Astrocyte of the spinal cord (primary cell): ENCODE results near the gene DCTN2.

Source experiments
- DNase-seq: peaks from one replicate; pipeline ENCODE4 v3.0.0; 2011; ENCODE audit warnings: low read depth, low spot score
- H3K4me3 ChIP-seq: 2 replicates; pipeline ENCODE4 v1.5.1; 2011; ENCODE audit warnings: low read depth, mild to moderate bottlenecking, low read length, moderate library complexity
- in situ Hi-C: cut with HindIII; loops from 2 replicates; pipeline ENCODE4 v1.10.0; 2017; ENCODE audit warnings: low sequenced_read_pairs
- TF ChIP-seq, protein P1 (sequence below): IDR thresholded peaks from 2 replicates; pipeline ENCODE4 v1.5.1; 2012; ENCODE audit warnings: low read depth, mild to moderate bottlenecking, low read length, inconsistent platforms

DCTN2 gene

DNA sequence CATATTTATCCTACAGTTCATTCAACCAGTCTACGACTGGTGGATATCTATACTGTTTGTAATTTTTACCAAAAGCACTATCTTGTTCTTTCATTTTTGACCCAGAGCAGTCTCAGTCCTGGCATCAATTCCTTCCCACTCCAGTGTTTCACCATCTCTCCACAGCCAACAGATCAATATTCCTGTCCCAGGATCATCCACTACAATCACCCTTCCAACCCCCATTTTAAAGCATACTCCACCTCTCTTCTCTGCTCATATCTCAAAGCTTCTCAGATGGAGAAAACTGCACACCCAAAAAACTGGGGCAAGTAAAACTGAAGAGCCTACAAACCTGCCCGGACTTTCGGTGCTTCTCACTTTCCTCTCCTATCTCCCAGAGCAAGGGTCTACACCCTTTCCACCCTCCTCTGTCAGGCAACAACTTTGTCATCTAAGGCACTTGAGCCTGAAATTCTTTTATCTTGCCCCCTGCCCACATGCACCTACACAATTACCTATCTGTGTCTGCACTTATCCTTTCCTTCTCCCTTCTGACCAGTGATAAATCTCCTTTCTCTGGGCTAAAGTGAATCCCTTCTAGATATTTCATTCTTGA is 39.9 kb upstream of the DCTN2 start:
- in situ Hi-C loops = no loop called here
- no peak overlapping the region for H3K4me3 ChIP-seq
- no peak for DNase-seq
- TF ChIP-seq, protein P1, sequence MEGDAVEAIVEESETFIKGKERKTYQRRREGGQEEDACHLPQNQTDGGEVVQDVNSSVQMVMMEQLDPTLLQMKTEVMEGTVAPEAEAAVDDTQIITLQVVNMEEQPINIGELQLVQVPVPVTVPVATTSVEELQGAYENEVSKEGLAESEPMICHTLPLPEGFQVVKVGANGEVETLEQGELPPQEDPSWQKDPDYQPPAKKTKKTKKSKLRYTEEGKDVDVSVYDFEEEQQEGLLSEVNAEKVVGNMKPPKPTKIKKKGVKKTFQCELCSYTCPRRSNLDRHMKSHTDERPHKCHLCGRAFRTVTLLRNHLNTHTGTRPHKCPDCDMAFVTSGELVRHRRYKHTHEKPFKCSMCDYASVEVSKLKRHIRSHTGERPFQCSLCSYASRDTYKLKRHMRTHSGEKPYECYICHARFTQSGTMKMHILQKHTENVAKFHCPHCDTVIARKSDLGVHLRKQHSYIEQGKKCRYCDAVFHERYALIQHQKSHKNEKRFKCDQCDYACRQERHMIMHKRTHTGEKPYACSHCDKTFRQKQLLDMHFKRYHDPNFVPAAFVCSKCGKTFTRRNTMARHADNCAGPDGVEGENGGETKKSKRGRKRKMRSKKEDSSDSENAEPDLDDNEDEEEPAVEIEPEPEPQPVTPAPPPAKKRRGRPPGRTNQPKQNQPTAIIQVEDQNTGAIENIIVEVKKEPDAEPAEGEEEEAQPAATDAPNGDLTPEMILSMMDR = no peak

- in situ Hi-C loops = no loop called here
Measured at GRCh38 chr12:57586128-57586527, 39.1 kb upstream of the DCTN2 start.

GRCh38 chr12:57585156-57585555 is 38.2 kb upstream of the DCTN2 start:
- DNase-seq = no peak
- H3K4me3 ChIP-seq = no peak overlapping the region
- in situ Hi-C loops = no loop called here
- TF ChIP-seq, protein P1 = no peak

More at GRCh38 chr12:57586128-57586527, 39.1 kb upstream of the DCTN2 start:
- TF ChIP-seq, protein P1 = no peak
- DNase-seq = no peak
- H3K4me3 ChIP-seq = no peak overlapping the region

DNA sequence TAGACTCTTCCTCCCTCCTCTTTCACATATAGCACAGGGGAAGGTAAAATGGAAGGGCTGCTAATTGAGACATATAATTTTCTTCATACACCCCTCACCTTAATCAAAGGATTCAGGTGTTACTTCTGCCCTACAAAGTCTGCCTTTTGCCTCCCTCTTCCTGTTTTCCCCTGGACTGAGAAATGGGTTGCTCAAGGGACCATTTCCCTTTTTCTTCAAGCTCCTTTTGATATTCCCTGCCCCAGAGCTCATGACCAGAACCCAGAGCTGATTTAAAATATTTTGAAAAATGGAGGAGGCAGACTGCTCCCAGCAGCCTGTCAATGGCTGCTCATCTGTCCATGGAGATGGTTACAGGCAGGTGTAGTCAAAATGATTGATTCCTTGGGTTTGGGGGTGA is 37.7 kb upstream of the DCTN2 start:
- DNase-seq = no peak
- TF ChIP-seq, protein P1 = no peak
- in situ Hi-C loops = no loop called here
- no peak overlapping the region for H3K4me3 ChIP-seq

- no peak for DNase-seq
- no peak overlapping the region for H3K4me3 ChIP-seq
- in situ Hi-C loops = no loop called here
- TF ChIP-seq, protein P1 = no peak
Measured at GRCh38 chr12:57584050-57584449, 37.1 kb upstream of the DCTN2 start.

GRCh38 chr12:57583008-57583831 is 36.2 kb upstream of the DCTN2 start:
- H3K4me3 ChIP-seq = no peak overlapping the region
- in situ Hi-C loops = no loop called here
- TF ChIP-seq, protein P1 = peak; percentile 89
- peak; percentile 76 for DNase-seq
